ENCODE results near the gene YPEL1.
"Not testable (repeated sequence)": the region's sequence is repeated elsewhere in the genome, so short reads cannot be mapped to it uniquely, and the experiment has no call there.

Gene YPEL1

GRCh38 chr22:21720191-21720859 lies 15.3 kb downstream of the YPEL1 start:
- not testable (repeated sequence) for DNase-seq

GRCh38 chr22:21719024-21719423 lies 16.6 kb downstream of the YPEL1 start:
- DNase-seq, result no peak

GRCh38 chr22:21718499-21718898 lies 17.1 kb downstream of the YPEL1 start:
- no peak for DNase-seq

GRCh38 chr22:21716395-21717122 lies 19.0 kb downstream of the YPEL1 start:
- not testable (repeated sequence) for DNase-seq

- DNase-seq, result no peak
These were observed 20.8 kb downstream of the YPEL1 start for GRCh38 chr22:21714786-21715185.

GRCh38 chr22:21714059-21714770 lies 21.4 kb downstream of the YPEL1 start:
- DNase-seq, result no peak

GRCh38 chr22:21713428-21714058 lies 22.1 kb downstream of the YPEL1 start:
- no peak for DNase-seq

- peak; percentile 73 for DNase-seq
These were observed 22.7 kb downstream of the YPEL1 start for GRCh38 chr22:21712751-21713427.

- no peak for DNase-seq
These were observed 23.7 kb downstream of the YPEL1 start for GRCh38 chr22:21711851-21712250.

GRCh38 chr22:21710156-21710555 lies 25.4 kb downstream of the YPEL1 start:
- DNase-seq, result no peak

GRCh38 chr22:21709688-21710087 lies 25.9 kb downstream of the YPEL1 start:
- DNase-seq, result no peak

- no peak for DNase-seq
These were observed 26.6 kb downstream of the YPEL1 start for GRCh38 chr22:21708960-21709359.

- DNase-seq, result no peak
These were observed 27.9 kb downstream of the YPEL1 start for GRCh38 chr22:21707677-21708076.

GRCh38 chr22:21703684-21704316 lies 31.8 kb downstream of the YPEL1 start:
- DNase-seq, result no peak

GRCh38 chr22:21702700-21703683 lies 32.6 kb downstream of the YPEL1 start:
- DNase-seq, result no peak

- no peak for DNase-seq
These were observed 33.5 kb downstream of the YPEL1 start for GRCh38 chr22:21702094-21702493.

- DNase-seq, result no peak
These were observed 34.1 kb downstream of the YPEL1 start for GRCh38 chr22:21701384-21701971.

- no peak for DNase-seq
These were observed 34.8 kb downstream of the YPEL1 start for GRCh38 chr22:21700822-21701221.

GRCh38 chr22:21699643-21700042 lies 36.0 kb downstream of the YPEL1 start:
- no peak for DNase-seq
